AG04449 (cell line): ENCODE measurements around the gene MAP4.

Source experiments
- CTCF ChIA-PET: fragments of 350-600 bp; formaldehyde crosslinking; extraction: SDS; loops from one replicate; lab custom pipeline; 2021; ENCODE audit warnings: antibody characterized with exemption; lab: Yijun Ruan, JAX
- POLR2A ChIA-PET: fragments of 400-600, 350-600 bp; formaldehyde crosslinking; extraction: SDS; loops from one replicate; lab custom pipeline; 2020; ENCODE audit warnings: antibody characterized with exemption, inconsistent platforms; lab: Yijun Ruan, JAX
- DNase-seq: peaks from one replicate; pipeline ENCODE4 v3.0.0-alpha.2; 2010; ENCODE audit warnings: low read depth, low spot score
- H3K4me3 ChIP-seq: 2 replicates; pipeline ENCODE4 v1.5.1; 2011; ENCODE audit warnings: low read depth, mild to moderate bottlenecking, control low read depth, low read length
- TF ChIP-seq, protein P1 (sequence below): IDR thresholded peaks from one replicate; pipeline ENCODE4 v1.5.1; 2011; ENCODE audit warnings: mild to moderate bottlenecking, moderate library complexity, low read length, control low read depth, inconsistent platforms; ENCODE audit not compliant: insufficient read depth; ENCODE audit errors: missing control alignments

Gene MAP4

DNA sequence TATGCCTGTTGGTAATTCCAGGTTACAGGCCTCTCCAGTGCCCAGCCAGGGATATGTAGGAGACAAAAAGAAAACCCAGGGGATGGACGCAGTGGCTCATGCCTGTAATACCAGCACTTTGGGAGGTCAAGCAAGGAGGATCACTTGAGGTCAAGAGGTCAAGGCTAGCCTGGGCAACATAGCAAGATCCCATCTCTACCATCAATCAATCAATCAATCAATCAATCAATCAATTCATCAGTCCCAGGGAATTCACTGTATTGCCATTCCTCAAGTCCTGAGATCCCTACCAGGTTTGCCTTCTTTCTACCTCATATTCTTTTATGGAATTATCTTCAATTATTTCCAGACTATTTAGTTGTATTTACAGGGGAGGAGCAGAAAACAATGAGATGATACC lies 131.0 kb downstream of the MAP4 start:
- CTCF ChIA-PET: no interaction called here
- H3K4me3 ChIP-seq: no peak overlapping the region
- no peak for DNase-seq
- TF ChIP-seq, protein P1, sequence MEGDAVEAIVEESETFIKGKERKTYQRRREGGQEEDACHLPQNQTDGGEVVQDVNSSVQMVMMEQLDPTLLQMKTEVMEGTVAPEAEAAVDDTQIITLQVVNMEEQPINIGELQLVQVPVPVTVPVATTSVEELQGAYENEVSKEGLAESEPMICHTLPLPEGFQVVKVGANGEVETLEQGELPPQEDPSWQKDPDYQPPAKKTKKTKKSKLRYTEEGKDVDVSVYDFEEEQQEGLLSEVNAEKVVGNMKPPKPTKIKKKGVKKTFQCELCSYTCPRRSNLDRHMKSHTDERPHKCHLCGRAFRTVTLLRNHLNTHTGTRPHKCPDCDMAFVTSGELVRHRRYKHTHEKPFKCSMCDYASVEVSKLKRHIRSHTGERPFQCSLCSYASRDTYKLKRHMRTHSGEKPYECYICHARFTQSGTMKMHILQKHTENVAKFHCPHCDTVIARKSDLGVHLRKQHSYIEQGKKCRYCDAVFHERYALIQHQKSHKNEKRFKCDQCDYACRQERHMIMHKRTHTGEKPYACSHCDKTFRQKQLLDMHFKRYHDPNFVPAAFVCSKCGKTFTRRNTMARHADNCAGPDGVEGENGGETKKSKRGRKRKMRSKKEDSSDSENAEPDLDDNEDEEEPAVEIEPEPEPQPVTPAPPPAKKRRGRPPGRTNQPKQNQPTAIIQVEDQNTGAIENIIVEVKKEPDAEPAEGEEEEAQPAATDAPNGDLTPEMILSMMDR: no peak
- POLR2A ChIA-PET: no interaction called here

DNA sequence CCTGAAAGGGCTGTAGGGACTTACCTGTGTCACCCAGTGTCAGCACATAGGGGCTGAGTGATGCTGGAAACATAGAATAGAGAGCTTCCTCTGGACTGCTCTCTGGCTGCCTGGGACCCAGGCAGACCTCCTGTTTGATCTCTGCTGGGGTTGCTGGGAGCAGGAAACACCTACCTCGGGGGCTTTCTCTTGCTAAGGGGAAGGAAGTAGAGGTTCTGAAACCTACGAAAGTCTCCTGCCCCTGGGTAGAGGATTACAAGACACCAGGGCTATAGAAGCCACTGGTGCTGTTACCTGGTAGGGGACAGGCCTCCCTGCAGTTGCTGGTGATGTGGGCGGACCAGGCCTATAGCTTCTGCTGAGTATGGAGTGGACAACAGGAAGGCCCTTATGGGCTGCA lies 131.6 kb downstream of the MAP4 start:
- DNase-seq: no peak
- ChIA-PET POLR2A (no interaction called here), CTCF (no interaction called here)
- no peak overlapping the region for H3K4me3 ChIP-seq
- TF ChIP-seq, protein P1: no peak

DNA sequence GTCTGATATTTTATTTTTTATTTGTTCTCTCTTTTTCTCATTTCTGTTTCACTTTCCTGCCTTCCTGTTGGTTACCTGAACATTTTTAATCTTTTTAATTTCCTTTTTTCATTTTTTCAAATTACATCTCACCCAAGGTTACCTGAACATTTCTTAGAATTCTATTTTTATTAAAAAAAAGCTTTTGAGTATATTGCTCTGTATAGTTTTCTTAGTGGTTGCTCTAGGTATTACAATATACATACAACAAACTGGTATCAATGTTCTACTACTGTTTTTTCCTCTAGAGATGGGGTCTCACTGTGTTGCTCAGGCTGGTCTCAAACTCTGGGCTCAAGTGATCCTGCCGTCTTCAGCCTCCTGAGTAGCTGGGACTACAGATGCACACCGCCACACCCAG lies 133.9 kb downstream of the MAP4 start:
- ChIA-PET POLR2A (interaction anchor here (0.5 kb wide), 1 partner anchor 10 kb away, joined by 5 read pairs; no protein-coding TSS in a partner anchor), CTCF (interaction anchor here (0.7 to 3.6 kb wide), 4 partner anchors 9 to 276 kb away, joined by 3 to 11 read pairs (median 4); no protein-coding TSS in a partner anchor)
- TF ChIP-seq, protein P1: no peak
- no peak overlapping the region for H3K4me3 ChIP-seq
- DNase-seq: no peak

DNA sequence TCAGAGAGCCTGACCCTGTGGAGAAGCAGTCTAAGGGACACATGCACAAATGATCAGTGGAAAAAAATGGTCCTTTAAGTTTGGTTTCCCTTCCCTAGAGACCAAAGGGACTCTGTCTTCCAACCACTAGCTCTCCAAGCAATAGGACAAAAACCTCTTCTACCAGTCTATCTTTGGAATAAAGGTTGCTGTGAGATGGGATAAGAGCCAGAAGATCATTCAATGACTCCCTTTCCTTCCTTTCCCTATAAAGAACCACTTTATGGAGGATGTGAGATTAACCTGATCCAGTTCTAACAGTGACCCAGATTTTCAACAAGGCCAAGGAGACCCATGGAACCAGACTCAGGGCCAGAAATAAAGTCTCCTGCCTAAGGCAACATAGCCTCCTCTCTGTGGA lies 138.5 kb downstream of the MAP4 start:
- CTCF ChIA-PET: interaction anchor here (1.1 to 2.9 kb wide), 4 partner anchors 13 to 280 kb away, joined by 3 to 9 read pairs (median 4); no protein-coding TSS in a partner anchor
- TF ChIP-seq, protein P1: no peak
- no peak for DNase-seq
- no peak overlapping the region for H3K4me3 ChIP-seq
- POLR2A ChIA-PET: no interaction called here

DNA sequence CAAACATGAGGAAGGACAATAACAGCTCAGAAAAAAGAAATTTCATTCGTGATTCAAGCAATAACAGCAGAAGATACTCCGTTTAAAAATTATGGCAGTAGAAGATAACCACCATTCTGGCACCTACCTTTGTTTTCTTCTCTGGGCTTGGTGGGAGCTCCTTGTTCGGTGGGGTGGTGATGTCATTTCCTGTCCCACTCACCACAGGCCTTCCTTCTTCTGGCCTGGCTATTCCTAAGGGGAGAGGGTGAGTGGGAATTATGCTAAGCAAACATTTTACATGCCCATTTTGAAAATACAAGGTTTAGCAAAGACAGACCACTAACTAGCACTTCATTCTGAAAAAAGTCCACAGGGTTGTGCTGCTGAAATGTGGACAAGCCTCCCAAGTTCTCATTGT lies 138.9 kb downstream of the MAP4 start:
- no peak overlapping the region for H3K4me3 ChIP-seq
- no peak for DNase-seq
- POLR2A ChIA-PET: no interaction called here
- CTCF ChIA-PET: interaction anchor here (1.1 to 2.9 kb wide), 6 partner anchors 10 to 280 kb away, joined by 3 to 9 read pairs (median 4); no protein-coding TSS in a partner anchor
- TF ChIP-seq, protein P1: no peak

DNA sequence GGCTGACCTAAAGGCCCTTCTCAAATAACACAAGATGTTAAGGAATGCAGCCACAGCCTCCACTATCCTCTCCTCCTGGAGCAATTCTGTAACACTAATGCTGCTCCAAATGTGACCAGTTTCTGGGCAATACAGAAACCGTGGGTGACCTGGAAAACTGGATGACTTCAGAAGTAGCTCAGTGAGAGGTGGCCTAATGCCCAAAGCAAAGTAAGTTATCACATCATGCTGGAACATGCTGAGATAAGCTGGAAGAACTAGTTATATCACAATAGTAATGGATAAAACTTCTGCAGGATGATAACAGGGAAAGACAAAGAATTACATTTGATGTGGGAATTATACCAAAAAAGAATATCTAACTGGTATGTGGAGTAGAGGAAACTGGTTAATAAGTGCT lies 141.3 kb downstream of the MAP4 start:
- ChIA-PET CTCF (interaction anchor here (0.9 to 2.9 kb wide), 4 partner anchors 10 to 283 kb away, joined by 4 to 9 read pairs (median 6); no protein-coding TSS in a partner anchor), POLR2A (no interaction called here)
- TF ChIP-seq, protein P1: no peak
- no peak for DNase-seq
- H3K4me3 ChIP-seq: no peak overlapping the region
